ENCODE results near the gene PAX9. TPM values are rescaled to one million over a fixed set of nuclear protein-coding genes. Genes with fewer than 3 reads are reported as not detected.

The PAX9 gene
- total RNA-seq, 2 experiments from 2014 or later: not detected

DNA sequence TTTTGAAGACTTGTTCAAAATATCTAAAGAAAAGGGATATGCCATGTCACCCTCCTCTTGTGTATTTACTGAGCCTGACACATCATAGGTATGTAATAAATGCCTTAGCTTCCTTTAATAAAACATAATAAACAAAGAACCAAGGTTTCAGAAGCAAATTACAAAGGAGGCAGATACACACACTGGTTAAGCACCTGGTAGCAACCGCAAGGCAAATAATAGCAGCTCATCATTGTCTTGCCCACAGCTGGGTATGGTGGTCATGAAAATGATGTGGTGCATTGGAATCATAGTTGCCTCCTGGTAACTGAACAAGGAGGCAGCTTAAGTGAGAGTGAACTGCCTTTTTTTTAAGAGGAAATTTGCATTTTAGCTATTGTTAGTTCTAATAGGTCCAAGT, 39.0 kb downstream of the PAX9 start:
- Histone ChIP-seq H3K4me1 (ENCODE audit: insufficient read depth, low read length) (no peaks in the 10 kb centered on the region), H3K27ac (ENCODE audit: low read depth in 1 of 2, low read length in 2 of 2) (no peak overlapping the region), H3K9me3 (ENCODE audit: control insufficient read depth in 1 of 2, insufficient read depth in 1 of 2, low read length in 2 of 2) (peaks cover 0 to 4% of the 10 kb centered on the region in 2 experiments), H3K36me3 (ENCODE audit: insufficient read depth, low read length) (no peaks in the 10 kb centered on the region), H3K4me3 (ENCODE audit: low read length) (no peak overlapping the region), H3K27me3 (ENCODE audit: control insufficient read depth in 1 of 2, insufficient read depth in 2 of 2, low read length in 2 of 2) (no peaks in the 10 kb centered on the region)
- no peak for DNase-seq
- peaks cover 11% of the 10 kb centered on the region for H3K27me3 Mint-ChIP-seq
- no peaks in the 10 kb centered on the region for H3K36me3 Mint-ChIP-seq (ENCODE audit: low read depth)
- H3K9me3 Mint-ChIP-seq: peaks cover 11% of the 10 kb centered on the region
- no peak overlapping the region for H3K27ac Mint-ChIP-seq
- no peak for ATAC-seq (ENCODE audit: poor library complexity)
- H3K4me1 Mint-ChIP-seq (ENCODE audit: low read depth): no peaks in the 10 kb centered on the region
- H3K4me3 Mint-ChIP-seq: no peak overlapping the region
- TF ChIP-seq, protein P1, sequence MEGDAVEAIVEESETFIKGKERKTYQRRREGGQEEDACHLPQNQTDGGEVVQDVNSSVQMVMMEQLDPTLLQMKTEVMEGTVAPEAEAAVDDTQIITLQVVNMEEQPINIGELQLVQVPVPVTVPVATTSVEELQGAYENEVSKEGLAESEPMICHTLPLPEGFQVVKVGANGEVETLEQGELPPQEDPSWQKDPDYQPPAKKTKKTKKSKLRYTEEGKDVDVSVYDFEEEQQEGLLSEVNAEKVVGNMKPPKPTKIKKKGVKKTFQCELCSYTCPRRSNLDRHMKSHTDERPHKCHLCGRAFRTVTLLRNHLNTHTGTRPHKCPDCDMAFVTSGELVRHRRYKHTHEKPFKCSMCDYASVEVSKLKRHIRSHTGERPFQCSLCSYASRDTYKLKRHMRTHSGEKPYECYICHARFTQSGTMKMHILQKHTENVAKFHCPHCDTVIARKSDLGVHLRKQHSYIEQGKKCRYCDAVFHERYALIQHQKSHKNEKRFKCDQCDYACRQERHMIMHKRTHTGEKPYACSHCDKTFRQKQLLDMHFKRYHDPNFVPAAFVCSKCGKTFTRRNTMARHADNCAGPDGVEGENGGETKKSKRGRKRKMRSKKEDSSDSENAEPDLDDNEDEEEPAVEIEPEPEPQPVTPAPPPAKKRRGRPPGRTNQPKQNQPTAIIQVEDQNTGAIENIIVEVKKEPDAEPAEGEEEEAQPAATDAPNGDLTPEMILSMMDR (IDR thresholded peaks at IDR 0.05): no peak
- ChIA-PET POLR2A (no interaction called here), CTCF (no interaction called here)
- intact Hi-C loops (cut with DNase I, micrococcal nuclease): no loop called here

DNA sequence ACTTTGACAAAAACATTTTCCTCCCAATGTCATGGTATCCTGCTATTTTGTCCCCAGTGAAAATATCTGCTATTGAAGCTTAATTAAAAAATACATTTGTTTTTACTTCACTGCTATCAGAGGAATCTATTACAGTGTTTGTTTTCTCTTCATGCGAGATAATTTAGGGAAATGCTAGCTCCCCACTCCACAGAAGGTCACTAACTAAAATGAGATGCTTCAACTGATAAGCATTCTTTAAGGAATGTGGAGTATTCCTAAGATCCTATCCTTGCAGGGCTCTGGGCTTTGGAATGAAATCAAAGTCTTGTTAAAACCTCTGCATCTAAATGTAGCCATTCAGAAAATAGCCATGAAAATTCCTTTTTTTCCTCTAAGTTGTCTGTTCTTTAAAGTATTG, 39.5 kb downstream of the PAX9 start:
- CTCF ChIA-PET: no interaction called here
- Mint-ChIP-seq H3K4me3 (no peak overlapping the region), H3K27me3 (peaks cover 11% of the 10 kb centered on the region), H3K4me1 (ENCODE audit: low read depth) (no peaks in the 10 kb centered on the region), H3K27ac (no peak overlapping the region), H3K9me3 (peaks cover 11% of the 10 kb centered on the region), H3K36me3 (ENCODE audit: low read depth) (no peaks in the 10 kb centered on the region)
- Histone ChIP-seq H3K27me3 (ENCODE audit: control insufficient read depth in 1 of 2, insufficient read depth in 2 of 2, low read length in 2 of 2) (no peaks in the 10 kb centered on the region), H3K4me3 (ENCODE audit: low read length) (no peak overlapping the region), H3K4me1 (ENCODE audit: insufficient read depth, low read length) (no peaks in the 10 kb centered on the region), H3K27ac (ENCODE audit: low read depth in 1 of 2, low read length in 2 of 2) (no peak overlapping the region), H3K9me3 (ENCODE audit: control insufficient read depth in 1 of 2, insufficient read depth in 1 of 2, low read length in 2 of 2) (peaks cover 0 to 4% of the 10 kb centered on the region in 2 experiments), H3K36me3 (ENCODE audit: insufficient read depth, low read length) (no peaks in the 10 kb centered on the region)
- TF ChIP-seq, protein P1 (IDR thresholded peaks at IDR 0.05): no peak
- POLR2A ChIA-PET: no interaction called here
- intact Hi-C loops (cut with DNase I, micrococcal nuclease): no loop called here
- ATAC-seq (ENCODE audit: poor library complexity) (no peak), DNase-seq (no peak)

- no peak overlapping the region for H3K27ac ChIP-seq (ENCODE audit: low read depth in 1 of 2, low read length in 2 of 2)
- Mint-ChIP-seq H3K4me3 (no peak overlapping the region), H3K9me3 (peaks cover 8% of the 10 kb centered on the region), H3K27me3 (peaks cover 11% of the 10 kb centered on the region), H3K27ac (no peak overlapping the region), H3K36me3 (ENCODE audit: low read depth) (no peaks in the 10 kb centered on the region), H3K4me1 (ENCODE audit: low read depth) (no peaks in the 10 kb centered on the region)
- DNase-seq: no peak
- H3K4me3 ChIP-seq (ENCODE audit: low read length): no peak overlapping the region
- ChIA-PET CTCF (no interaction called here), POLR2A (no interaction called here)
- no peak for ATAC-seq (ENCODE audit: poor library complexity)
- TF ChIP-seq, protein P1 (IDR thresholded peaks at IDR 0.05): no peak
- peaks cover 0 to 4% of the 10 kb centered on the region in 2 experiments for H3K9me3 ChIP-seq (ENCODE audit: control insufficient read depth in 1 of 2, insufficient read depth in 1 of 2, low read length in 2 of 2)
- no peaks in the 10 kb centered on the region for H3K27me3 ChIP-seq (ENCODE audit: control insufficient read depth in 1 of 2, insufficient read depth in 2 of 2, low read length in 2 of 2)
- intact Hi-C loops (cut with DNase I, micrococcal nuclease): no loop called here
- H3K36me3 ChIP-seq (ENCODE audit: insufficient read depth, low read length): no peaks in the 10 kb centered on the region
- H3K4me1 ChIP-seq (ENCODE audit: insufficient read depth, low read length): no peaks in the 10 kb centered on the region
These were observed 40.8 kb downstream of the PAX9 start for GRCh38 chr14:36702474-36702873.

Measured in CD4-positive, alpha-beta T cell (primary cell).